Adrenal gland (tissue), 5 donors: ENCODE data around the gene HELZ.

Source experiments
- CTCF ChIP-seq, 6 experiments: fragments of 450-650 bp in 4 of 6; fragments of 200-600 bp in 2 of 6; sonication (generic) in 1 of 6; IDR thresholded peaks; 1 replicate in 5 of 6; 2 replicates in 1 of 6; pipeline versions ENCODE4 v1.5.1 to v1.8.0; 2016 to 2021; ENCODE audit warnings: antibody characterized with exemption in 6 of 6, mild to moderate bottlenecking in 2 of 6, moderate library complexity in 1 of 6
- POLR2A ChIP-seq, 2 donors: fragments of 450-650 bp; IDR thresholded peaks; one replicate each; pipeline ENCODE4 v1.6.1; 2017; ENCODE audit warnings: antibody characterized with exemption in 2 of 2, mild to moderate bottlenecking in 2 of 2, moderate library complexity in 1 of 2
- donor health status: DM: no; HTN: no; CAD: no.

GRCh38 chr17:67025216-67025792 lies 219.7 kb downstream of the HELZ start:
- TF ChIP-seq CTCF (IDR thresholded peaks at IDR 0.05) (no peak), POLR2A (IDR thresholded peaks at IDR 0.05) (no peak)
